Upper lobe of right lung (tissue), 1 donor: ENCODE measurements around the gene USP10. TPM values are rescaled to one million over a fixed set of nuclear protein-coding genes. Genes with fewer than 3 reads are reported as not detected.

Experiments used
- ATAC-seq: fragments of 200-7000 bp; cut with Tn5 transposase; one replicate; pipeline ENCODE4 v1.9.1; 2020; ENCODE audit warnings: mild to moderate bottlenecking, moderate library complexity
- DNase-seq: peaks from one replicate; pipeline ENCODE4 v3.0.0-alpha.2; 2020
- H3K27ac ChIP-seq: fragments of 200-600 bp; one replicate; pipeline ENCODE4 v1.8.0; 2022
- H3K27me3 ChIP-seq: fragments of 200-600 bp; one replicate; pipeline ENCODE4 v1.8.0; 2022; ENCODE audit warnings: mild to moderate bottlenecking
- H3K36me3 ChIP-seq: fragments of 200-600 bp; one replicate; pipeline ENCODE4 v1.8.0; 2022
- H3K4me1 ChIP-seq: fragments of 200-600 bp; one replicate; pipeline ENCODE4 v1.8.0; 2022
- H3K4me3 ChIP-seq: fragments of 200-600 bp; one replicate; pipeline ENCODE4 v1.8.0; 2022; ENCODE audit warnings: mild to moderate bottlenecking
- H3K9me3 ChIP-seq: fragments of 200-600 bp; one replicate; pipeline ENCODE4 v1.8.0; 2022
- intact Hi-C: fragments of 100-400 bp; cut with DNase I; formaldehyde crosslinking; loops from one replicate; pipeline ENCODE4 v1.11.0; 2022
- total RNA-seq: library from RNA; stranded (reverse); fragmentation: NEBNext Ultra II Directional; extraction: Animal tissue kit (Norgen Biotek cat#: 25700); gene quantifications from one replicate; pipeline ENCODE4 v1.2.1, GENCODE V29; 2021
- TF ChIP-seq, protein P1 (sequence below): fragments of 200-600 bp; IDR thresholded peaks from one replicate; pipeline ENCODE4 v1.8.0; 2022; ENCODE audit warnings: antibody characterized with exemption
- donor health status: DM: no; HTN: yes; CAD: no; lungs with severe emphysema.

USP10 gene
- total RNA-seq, 1 donor from 2014 or later: 59.6 TPM

DNA sequence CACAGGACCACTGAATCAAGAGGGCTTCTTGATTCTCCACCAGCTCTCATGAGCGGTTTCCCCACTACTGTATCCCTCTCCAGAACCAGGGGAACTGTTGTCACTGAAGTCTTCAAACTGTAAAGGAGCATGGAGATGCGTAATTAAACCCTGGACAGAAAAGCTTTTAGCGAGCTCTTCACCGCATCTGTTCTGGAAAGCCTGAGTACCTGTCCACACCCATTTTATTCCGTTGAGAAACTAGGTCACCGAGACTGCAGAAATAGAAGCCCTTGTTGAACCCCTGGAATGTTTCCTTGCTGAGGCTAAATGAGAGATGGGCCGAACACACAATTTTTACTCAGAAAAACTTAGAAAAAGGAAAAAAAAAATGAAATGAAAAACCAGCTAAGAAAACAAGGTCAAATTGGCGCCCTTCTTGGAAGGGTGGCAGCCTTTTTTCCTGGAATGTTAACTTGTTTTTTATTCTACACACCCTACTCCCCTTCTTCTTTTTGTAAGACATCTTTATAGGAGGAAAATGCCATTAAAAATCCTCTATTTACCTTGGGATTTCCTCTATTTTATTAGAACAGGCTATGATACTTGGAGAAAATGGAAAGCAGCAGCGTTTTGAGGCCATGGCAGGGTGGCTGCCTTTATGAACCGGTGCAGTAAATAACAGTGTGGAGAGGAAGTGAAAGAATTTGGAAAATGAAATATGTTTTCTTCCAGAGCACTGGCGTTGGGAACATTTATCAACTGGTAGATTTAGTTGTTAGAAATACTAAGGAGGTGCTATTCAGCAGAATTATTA is 67.4 kb downstream of the USP10 start:
- no peak for ATAC-seq

DNA sequence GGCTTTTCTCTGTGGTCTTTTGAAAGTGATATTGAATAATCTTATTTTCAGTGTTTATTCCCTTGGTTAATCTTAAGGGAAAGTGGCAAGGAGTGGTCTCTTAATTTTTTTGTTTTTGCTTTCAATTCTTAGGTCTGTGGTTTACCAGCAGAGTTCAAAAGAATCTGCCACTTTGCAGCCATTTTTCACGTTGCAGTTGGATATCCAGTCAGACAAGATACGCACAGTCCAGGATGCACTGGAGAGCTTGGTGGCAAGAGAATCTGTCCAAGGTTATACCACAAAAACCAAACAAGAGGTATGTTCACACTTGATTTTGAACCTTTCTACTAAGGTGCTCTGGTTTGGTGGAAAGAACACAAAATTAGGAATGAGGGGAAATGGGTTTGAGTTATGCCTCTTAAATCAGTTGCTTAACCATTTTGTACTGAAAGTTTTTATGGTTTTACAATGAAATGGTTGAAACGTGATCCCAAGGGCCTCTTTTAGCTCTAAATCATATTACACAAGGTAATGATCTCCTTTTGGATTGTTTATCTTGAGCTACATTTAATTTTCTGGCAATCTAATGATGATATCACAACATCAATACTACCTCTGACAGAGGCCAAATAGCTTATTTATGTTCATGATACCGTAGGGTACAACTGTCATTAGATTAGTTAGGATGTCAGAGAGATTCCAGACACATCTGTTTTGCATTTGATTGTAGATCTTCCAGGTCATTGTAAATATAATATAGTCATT is 68.4 kb downstream of the USP10 start:
- TF ChIP-seq, protein P1, sequence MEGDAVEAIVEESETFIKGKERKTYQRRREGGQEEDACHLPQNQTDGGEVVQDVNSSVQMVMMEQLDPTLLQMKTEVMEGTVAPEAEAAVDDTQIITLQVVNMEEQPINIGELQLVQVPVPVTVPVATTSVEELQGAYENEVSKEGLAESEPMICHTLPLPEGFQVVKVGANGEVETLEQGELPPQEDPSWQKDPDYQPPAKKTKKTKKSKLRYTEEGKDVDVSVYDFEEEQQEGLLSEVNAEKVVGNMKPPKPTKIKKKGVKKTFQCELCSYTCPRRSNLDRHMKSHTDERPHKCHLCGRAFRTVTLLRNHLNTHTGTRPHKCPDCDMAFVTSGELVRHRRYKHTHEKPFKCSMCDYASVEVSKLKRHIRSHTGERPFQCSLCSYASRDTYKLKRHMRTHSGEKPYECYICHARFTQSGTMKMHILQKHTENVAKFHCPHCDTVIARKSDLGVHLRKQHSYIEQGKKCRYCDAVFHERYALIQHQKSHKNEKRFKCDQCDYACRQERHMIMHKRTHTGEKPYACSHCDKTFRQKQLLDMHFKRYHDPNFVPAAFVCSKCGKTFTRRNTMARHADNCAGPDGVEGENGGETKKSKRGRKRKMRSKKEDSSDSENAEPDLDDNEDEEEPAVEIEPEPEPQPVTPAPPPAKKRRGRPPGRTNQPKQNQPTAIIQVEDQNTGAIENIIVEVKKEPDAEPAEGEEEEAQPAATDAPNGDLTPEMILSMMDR: no peak
- ATAC-seq: no peak
- H3K36me3 ChIP-seq: peaks cover 73% of the 10 kb centered on the region
- no peak overlapping the region for H3K4me3 ChIP-seq
- intact Hi-C loops: no loop called here
- no peak for DNase-seq
- no peaks in the 10 kb centered on the region for H3K9me3 ChIP-seq
- H3K4me1 ChIP-seq: peaks cover 8% of the 10 kb centered on the region
- no peak overlapping the region for H3K27ac ChIP-seq
- H3K27me3 ChIP-seq: no peaks in the 10 kb centered on the region

More for the DNA sequence above, 67.4 kb downstream of the USP10 start:
- Histone ChIP-seq H3K9me3 (no peaks in the 10 kb centered on the region), H3K27ac (no peak overlapping the region), H3K36me3 (peaks cover 69% of the 10 kb centered on the region), H3K4me3 (no peak overlapping the region), H3K4me1 (peaks cover 8% of the 10 kb centered on the region), H3K27me3 (no peaks in the 10 kb centered on the region)
- intact Hi-C loops: no loop called here
- TF ChIP-seq, protein P1: no peak
- no peak for DNase-seq

DNA sequence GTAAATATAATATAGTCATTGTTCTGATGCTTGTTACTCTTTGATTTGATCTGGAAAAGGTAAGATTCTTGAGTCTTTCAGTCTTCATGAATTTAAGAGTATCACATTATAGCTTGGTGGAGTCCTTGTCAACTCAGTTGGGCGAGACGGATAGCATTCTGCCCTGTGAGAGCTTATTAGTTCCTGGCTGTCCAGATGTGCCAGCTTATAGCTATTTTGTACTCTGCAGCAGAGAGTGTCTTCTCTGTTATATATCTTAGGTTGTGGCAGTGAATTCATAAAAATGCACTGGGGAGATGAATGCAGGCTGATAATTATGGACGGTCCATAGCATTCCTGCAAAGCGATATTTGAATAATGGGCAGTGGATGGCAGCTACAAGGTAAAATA is 69.0 kb downstream of the USP10 start:
- H3K36me3 ChIP-seq: peaks cover 73% of the 10 kb centered on the region
- TF ChIP-seq, protein P1: no peak
- H3K4me3 ChIP-seq: no peak overlapping the region
- no peaks in the 10 kb centered on the region for H3K27me3 ChIP-seq
- no peaks in the 10 kb centered on the region for H3K9me3 ChIP-seq
- H3K27ac ChIP-seq: no peak overlapping the region
- peaks cover 8% of the 10 kb centered on the region for H3K4me1 ChIP-seq
- intact Hi-C loops: no loop called here
- ATAC-seq: no peak
- DNase-seq: no peak

DNA sequence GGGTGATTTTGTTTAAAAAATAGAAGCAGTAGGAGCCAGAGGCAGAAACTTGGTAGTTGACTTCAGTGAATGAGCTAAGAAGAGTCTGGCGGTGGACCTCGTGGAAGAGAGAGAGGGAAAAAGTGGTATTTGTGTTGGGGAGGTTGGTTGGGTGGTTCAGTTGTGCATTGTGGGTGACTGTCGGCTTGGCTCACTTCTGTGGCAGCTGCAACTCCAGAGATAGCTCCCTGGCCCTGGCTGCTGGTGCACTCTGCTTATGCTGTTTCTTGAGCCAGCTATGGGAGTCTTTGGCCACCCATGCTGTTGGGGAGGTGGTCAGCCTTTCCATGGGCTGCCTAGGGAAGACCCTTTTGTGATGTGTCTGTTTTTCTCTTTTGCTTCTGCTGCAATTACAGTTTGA is 69.6 kb downstream of the USP10 start:
- peaks cover 8% of the 10 kb centered on the region for H3K4me1 ChIP-seq
- TF ChIP-seq, protein P1: no peak
- intact Hi-C loops: no loop called here
- no peaks in the 10 kb centered on the region for H3K9me3 ChIP-seq
- no peaks in the 10 kb centered on the region for H3K27me3 ChIP-seq
- no peak overlapping the region for H3K27ac ChIP-seq
- DNase-seq: no peak
- no peak for ATAC-seq
- peaks cover 73% of the 10 kb centered on the region for H3K36me3 ChIP-seq
- H3K4me3 ChIP-seq: no peak overlapping the region

DNA sequence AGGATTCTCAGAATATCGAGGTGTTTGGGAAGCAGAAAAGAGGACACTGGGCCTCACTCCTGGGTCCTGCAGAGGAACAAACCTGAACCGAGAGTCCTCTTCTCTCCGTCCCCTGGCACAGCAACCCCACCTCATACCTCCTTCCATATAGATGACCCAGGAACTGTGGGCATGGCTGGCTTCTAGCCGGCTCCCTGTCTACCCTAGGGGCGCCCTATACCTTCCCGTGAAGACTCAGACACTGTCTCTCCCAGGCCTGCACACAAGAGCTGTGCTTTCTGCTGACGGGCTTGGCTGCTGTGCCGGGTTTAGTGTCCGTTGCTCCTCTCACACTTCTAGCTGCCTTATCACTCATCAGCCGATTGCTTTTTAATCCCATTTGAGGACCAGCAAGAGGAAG is 73.5 kb downstream of the USP10 start:
- H3K36me3 ChIP-seq: peaks cover 82% of the 10 kb centered on the region
- H3K4me1 ChIP-seq: no peaks in the 10 kb centered on the region
- no peak overlapping the region for H3K27ac ChIP-seq
- H3K27me3 ChIP-seq: no peaks in the 10 kb centered on the region
- no peaks in the 10 kb centered on the region for H3K9me3 ChIP-seq
- TF ChIP-seq, protein P1: no peak
- intact Hi-C loops: no loop called here
- no peak for DNase-seq
- no peak for ATAC-seq
- H3K4me3 ChIP-seq: no peak overlapping the region
